ENCODE measurements around the gene NPPA.

The NPPA gene

GRCh38 chr1:11802973-11803885 is 44.4 kb downstream of the NPPA start:
- Histone ChIP-seq H4K20me1 (ENCODE audit: insufficient read depth, low read length) (no peaks in the 10 kb centered on the region), H3K27me3 (ENCODE audit: insufficient read depth, low read length) (no peaks in the 10 kb centered on the region), H3F3A (ENCODE audit: insufficient read depth, low read length) (no peaks in the 10 kb centered on the region), H3K36me3 (ENCODE audit: insufficient read depth, low read length) (peaks cover 34% of the 10 kb centered on the region), H3K4me2 (ENCODE audit: low read length) (peak overlapping the region; percentile 94), H2AFZ (ENCODE audit: low read length) (no peak overlapping the region), H3K9me3 (ENCODE audit: low read length) (no peaks in the 10 kb centered on the region), H3K27ac (ENCODE audit: low read depth, low read length, poor library complexity, severe bottlenecking) (peak overlapping the region; percentile 79), H3K9ac (ENCODE audit: low read length) (peak overlapping the region; percentile 64), H3K4me1 (ENCODE audit: insufficient read depth, low read length, severe bottlenecking) (peaks cover 52% of the 10 kb centered on the region), H3K79me2 (ENCODE audit: insufficient read depth, low read length) (peaks cover 5% of the 10 kb centered on the region; the same call in 1 of the 2 replicates), H3K9me2 (ENCODE audit: low read depth, low read length) (no peaks in the 10 kb centered on the region), H3K4me3 (ENCODE audit: low read depth, low read length, poor library complexity, severe bottlenecking) (peak overlapping the region; percentile 70)
- TF ChIP-seq EZH2 (IDR thresholded peaks at IDR 0.05; ENCODE audit: borderline replicate concordance, low read length): no peak
- TF ChIP-seq CTCF (IDR thresholded peaks at IDR 0.05; ENCODE audit: low read length): no peak

- peaks cover 5% of the 10 kb centered on the region; the same call in 1 of the 2 replicates for H3K79me2 ChIP-seq (ENCODE audit: insufficient read depth, low read length)
- H3K4me2 ChIP-seq (ENCODE audit: low read length): peak overlapping the region; percentile 94
- H3K27me3 ChIP-seq (ENCODE audit: insufficient read depth, low read length): no peaks in the 10 kb centered on the region
- H3F3A ChIP-seq (ENCODE audit: insufficient read depth, low read length): no peaks in the 10 kb centered on the region
- H3K27ac ChIP-seq (ENCODE audit: low read depth, low read length, poor library complexity, severe bottlenecking): peak overlapping the region; percentile 79
- no peak overlapping the region for H2AFZ ChIP-seq (ENCODE audit: low read length)
- H3K9ac ChIP-seq (ENCODE audit: low read length): peak overlapping the region; percentile 64
- H3K4me3 ChIP-seq (ENCODE audit: low read depth, low read length, poor library complexity, severe bottlenecking): peak overlapping the region; percentile 70
- no peaks in the 10 kb centered on the region for H3K9me3 ChIP-seq (ENCODE audit: low read length)
- no peaks in the 10 kb centered on the region for H4K20me1 ChIP-seq (ENCODE audit: insufficient read depth, low read length)
- peaks cover 46% of the 10 kb centered on the region for H3K4me1 ChIP-seq (ENCODE audit: insufficient read depth, low read length, severe bottlenecking)
- no peaks in the 10 kb centered on the region for H3K9me2 ChIP-seq (ENCODE audit: low read depth, low read length)
- H3K36me3 ChIP-seq (ENCODE audit: insufficient read depth, low read length): peaks cover 32% of the 10 kb centered on the region
- TF ChIP-seq EZH2 (IDR thresholded peaks at IDR 0.05; ENCODE audit: borderline replicate concordance, low read length) (no peak), CTCF (IDR thresholded peaks at IDR 0.05; ENCODE audit: low read length) (no peak)
Observed at GRCh38 chr1:11802616-11802972, 45.0 kb downstream of the NPPA start.

- no peak overlapping the region for H3K9ac ChIP-seq (ENCODE audit: low read length)
Observed at GRCh38 chr1:11800756-11801433, 46.7 kb downstream of the NPPA start.

More at GRCh38 chr1:11800756-11801433, 46.7 kb downstream of the NPPA start:
- Histone ChIP-seq H3K4me1 (ENCODE audit: insufficient read depth, low read length, severe bottlenecking) (peaks cover 34% of the 10 kb centered on the region), H3K27me3 (ENCODE audit: insufficient read depth, low read length) (no peaks in the 10 kb centered on the region), H3K4me3 (ENCODE audit: low read depth, low read length, poor library complexity, severe bottlenecking) (no peak overlapping the region), H3K9me3 (ENCODE audit: low read length) (no peaks in the 10 kb centered on the region), H3K9me2 (ENCODE audit: low read depth, low read length) (no peaks in the 10 kb centered on the region), H4K20me1 (ENCODE audit: insufficient read depth, low read length) (no peaks in the 10 kb centered on the region), H3K79me2 (ENCODE audit: insufficient read depth, low read length) (no peaks in the 10 kb centered on the region), H3K4me2 (ENCODE audit: low read length) (no peak overlapping the region), H2AFZ (ENCODE audit: low read length) (no peak overlapping the region), H3K27ac (ENCODE audit: low read depth, low read length, poor library complexity, severe bottlenecking) (no peak overlapping the region), H3F3A (ENCODE audit: insufficient read depth, low read length) (no peaks in the 10 kb centered on the region), H3K36me3 (ENCODE audit: insufficient read depth, low read length) (peaks cover 36% of the 10 kb centered on the region)
- TF ChIP-seq CTCF (IDR thresholded peaks at IDR 0.05; ENCODE audit: low read length) (no peak), EZH2 (IDR thresholded peaks at IDR 0.05; ENCODE audit: borderline replicate concordance, low read length) (no peak)

Measured in OCI-LY1 (cell line).